Measurements from ENCODE around the gene HAUS5. TPM values are rescaled to one million over a fixed set of nuclear protein-coding genes. Genes with fewer than 3 reads are reported as not detected.

HAUS5 gene
- total and polyA plus RNA-seq, 2 donors (not counting 1 experiment from before 2014, with no cell fraction given), result 32.2 to 42.8 TPM

DNA sequence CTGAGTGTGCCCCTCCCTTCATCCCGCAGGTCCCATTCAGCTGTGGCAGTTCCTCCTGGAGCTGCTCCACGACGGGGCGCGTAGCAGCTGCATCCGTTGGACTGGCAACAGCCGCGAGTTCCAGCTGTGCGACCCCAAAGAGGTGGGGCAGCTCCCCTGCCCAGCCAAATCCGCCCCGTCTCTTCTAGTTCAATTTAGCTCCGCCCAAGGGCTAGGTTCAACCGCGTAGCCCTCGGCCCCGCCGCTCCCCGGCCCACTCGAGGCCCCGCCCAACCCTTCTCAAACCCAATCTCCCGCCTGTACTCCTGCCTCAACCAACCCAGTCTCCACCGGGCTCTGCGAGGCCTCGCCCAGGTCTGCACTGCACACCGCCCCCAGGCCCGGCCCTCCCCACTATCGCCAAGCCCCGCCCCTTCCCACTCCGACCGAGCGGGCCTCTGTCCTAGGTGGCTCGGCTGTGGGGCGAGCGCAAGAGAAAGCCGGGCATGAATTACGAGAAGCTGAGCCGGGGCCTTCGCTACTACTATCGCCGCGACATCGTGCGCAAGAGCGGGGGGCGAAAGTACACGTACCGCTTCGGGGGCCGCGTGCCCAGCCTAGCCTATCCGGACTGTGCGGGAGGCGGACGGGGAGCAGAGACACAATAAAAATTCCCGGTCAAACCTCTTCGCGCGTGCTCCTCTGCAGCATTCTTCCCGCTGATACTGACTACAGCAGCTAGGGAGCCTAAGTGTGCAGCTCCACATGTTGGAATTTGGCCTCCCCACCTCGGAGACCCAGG lies 31.9 kb downstream of the HAUS5 start:
- peak overlapping the region; percentile 53 to 91 (median 79) for H3K4me3 ChIP-seq (ENCODE audit: control extremely low read depth in 1 of 5, extremely low read depth in 1 of 5, insufficient read depth in 1 of 5, low read depth in 2 of 5, low read length in 4 of 5)
- H3K4me1 ChIP-seq (ENCODE audit: control insufficient read depth in 2 of 2, insufficient read depth in 2 of 2, low read length in 2 of 2), result peaks cover 24 to 55% of the 10 kb centered on the region in 2 donors
- H3K36me3 ChIP-seq (replicated peaks in 1 of 2; ENCODE audit: control extremely low read depth in 1 of 2, control insufficient read depth in 1 of 2, extremely low read depth in 1 of 2, insufficient read depth in 2 of 2, low read length in 1 of 2), result no peaks in the 10 kb centered on the region
- 1% methylated on average over 59 of the region's 60 CpGs for WGBS (ENCODE audit: insufficient coverage)
- H3K79me2 ChIP-seq (ENCODE audit: control insufficient read depth, insufficient read depth, low read length), result peaks cover 20% of the 10 kb centered on the region
- Mint-ChIP-seq H3K9me3 (ENCODE audit: insufficient read depth) (no peaks in the 10 kb centered on the region), H3K4me3 (peak overlapping the region; percentile 94), H3K27me3 (no peaks in the 10 kb centered on the region), H3K4me1 (peaks cover 45% of the 10 kb centered on the region), H3K27ac (peak overlapping the region; percentile 91)
- peaks cover 0 to 5% (median 0%) of the 10 kb centered on the region in 3 donors for H3K9me3 ChIP-seq (ENCODE audit: control extremely low read depth in 1 of 3, control insufficient read depth in 2 of 3, insufficient read depth in 1 of 3, low read length in 2 of 3)
- peak; percentile 81 for ATAC-seq (ENCODE audit: low read depth)
- H2AFZ ChIP-seq (ENCODE audit: insufficient read depth, low read depth, low read length, poor library complexity, severe bottlenecking), result peak overlapping the region; percentile 97
- DNase-seq, result peak; percentile 96
- no peaks in the 10 kb centered on the region for H4K20me1 ChIP-seq (ENCODE audit: control insufficient read depth, insufficient read depth, low read length, poor library complexity, severe bottlenecking)
- intact Hi-C loops (cut with micrococcal nuclease), result loop anchor here (1.0 to 10.0 kb wide), 6 partner anchors 16 to 1950 kb away; partner anchors contain the start of genes ARHGAP33, HAUS5, OVOL3 and POLR2I
- peak overlapping the region; percentile 55 to 75 for H3K27ac ChIP-seq (ENCODE audit: low read length in 2 of 2)
- H3K27me3 ChIP-seq (replicated peaks in 1 of 4; ENCODE audit: control extremely low read depth in 1 of 4, control insufficient read depth in 3 of 4, insufficient read depth in 4 of 4, low read length in 3 of 4), result no peaks in the 10 kb centered on the region
- H3K4me2 ChIP-seq (replicated peaks; ENCODE audit: low read depth, low read length, poor library complexity, severe bottlenecking), result peak overlapping the region; percentile 100
- H3K9ac ChIP-seq (ENCODE audit: low read length), result peak overlapping the region; percentile 85
- TF ChIP-seq EZH2 (IDR thresholded peaks at IDR 0.05; ENCODE audit: borderline replicate concordance, insufficient read depth, low read depth, low read length, poor library complexity, severe bottlenecking) (no peak), CTCF (IDR thresholded peaks at IDR 0.05) (no peak)
- ChIA-PET CTCF (interaction anchor here (0.7 to 1.3 kb wide), 3 partner anchors 94 to 134 kb away, joined by 3 read pairs; no protein-coding TSS in a partner anchor), POLR2A (interaction anchor here (0.5 to 1.6 kb wide), 6 partner anchors 8 to 98 kb away, joined by 3 to 5 read pairs (median 4); partner anchors contain the start of genes HAUS5 and IGFLR1)

All from B cell (primary cell).